Gastrocnemius medialis (tissue), 4 donors: Measurements from ENCODE around the gene GTF2A2. TPM values are rescaled to one million over a fixed set of nuclear protein-coding genes. Genes with fewer than 3 reads are reported as not detected.
A peak's percentile ranks its signal among the peaks of the same experiment; 100 is the strongest.
"Not testable (repeated sequence)": the region's sequence is repeated elsewhere in the genome, so short reads cannot be mapped to it uniquely, and the experiment has no call there.

Experiments used
- ATAC-seq, 2 donors: fragments of 150-250 bp; one replicate each; pipeline ENCODE4 v1.9.1; 2016
- DNase-seq, 2 donors: peaks; one replicate each; pipeline ENCODE4 v3.0.0-alpha.2; 2019
- H3K27ac ChIP-seq, 4 donors: fragments of 200-600 bp; sonication (generic); 1 replicate in 1 of 4; 2 replicates in 3 of 4; pipeline ENCODE4 v1.5.1; 2016 to 2018; ENCODE audit warnings: mild to moderate bottlenecking in 2 of 4, moderate library complexity in 1 of 4
- H3K27me3 ChIP-seq, 3 donors: fragments of 200-600 bp; sonication (generic) in 2 of 3; 1 replicate in 1 of 3; 2 replicates in 2 of 3; pipeline versions ENCODE4 v1.5.1 to v1.6.0; 2016 to 2019; ENCODE audit warnings: mild to moderate bottlenecking in 1 of 3, moderate library complexity in 1 of 3
- H3K36me3 ChIP-seq, 2 donors: fragments of 200-600 bp; sonication (generic) in 1 of 2; one replicate each; pipeline ENCODE4 v1.5.1; 2017 to 2018
- H3K4me1 ChIP-seq, 2 donors: fragments of 200-600 bp; sonication (generic) in 1 of 2; one replicate each; pipeline ENCODE4 v1.5.1; 2016 to 2017; ENCODE audit warnings: mild to moderate bottlenecking in 2 of 2
- H3K4me3 ChIP-seq, 4 donors: fragments of 200-600 bp; sonication (generic) in 3 of 4; 1 replicate in 1 of 4; 2 replicates in 3 of 4; pipeline ENCODE4 v1.5.1; 2016 to 2019; ENCODE audit warnings: mild to moderate bottlenecking in 2 of 4
- H3K9me3 ChIP-seq, 3 donors: fragments of 200-600 bp; sonication (generic) in 2 of 3; 1 replicate in 1 of 3; 2 replicates in 2 of 3; pipeline ENCODE4 v1.5.1; 2016 to 2019
- POLR2A ChIP-seq, 2 donors: fragments of 450-650 bp; IDR thresholded peaks; one replicate each; pipeline ENCODE4 v1.6.1; 2017; ENCODE audit warnings: antibody characterized with exemption in 2 of 2, mild to moderate bottlenecking in 2 of 2, moderate library complexity in 2 of 2
- in situ Hi-C, 4 donors: fragments of 200-750 bp; cut with MboI; loops; one replicate each; pipeline versions ENCODE4 v1.15.0 to v1.8.0; 2017; ENCODE audit warnings: low sequenced_read_pairs in 4 of 4
- intact Hi-C: fragments of 100-400 bp; cut with DNase I; formaldehyde crosslinking; loops from one replicate; pipeline ENCODE4 v1.15.1; 2023; ENCODE audit warnings: low total_unique reads
- total RNA-seq, 4 donors: library from RNA; depleted of rRNA; stranded (reverse); fragments of >200 nt; gene quantifications; one replicate each; pipeline versions ENCODE4 v1.1.0 to v1.2.3, GENCODE V29; 2016
- TF ChIP-seq, protein P1 (sequence below), 5 experiments: fragments of 450-650 bp in 3 of 5; fragments of 200-600 bp in 2 of 5; sonication (generic) in 2 of 5; IDR thresholded peaks in 4 of 5; conservative IDR thresholded peaks in 1 of 5; 1 replicate in 4 of 5; 2 replicates in 1 of 5; pipeline ENCODE4 v1.5.1; 2016 to 2019; ENCODE audit warnings: antibody characterized with exemption in 5 of 5, mild to moderate bottlenecking in 3 of 5, moderate library complexity in 3 of 5

The GTF2A2 gene
- total RNA-seq, 4 donors from 2014 or later: 37.9 to 86.0 (median 53.5) TPM

DNA sequence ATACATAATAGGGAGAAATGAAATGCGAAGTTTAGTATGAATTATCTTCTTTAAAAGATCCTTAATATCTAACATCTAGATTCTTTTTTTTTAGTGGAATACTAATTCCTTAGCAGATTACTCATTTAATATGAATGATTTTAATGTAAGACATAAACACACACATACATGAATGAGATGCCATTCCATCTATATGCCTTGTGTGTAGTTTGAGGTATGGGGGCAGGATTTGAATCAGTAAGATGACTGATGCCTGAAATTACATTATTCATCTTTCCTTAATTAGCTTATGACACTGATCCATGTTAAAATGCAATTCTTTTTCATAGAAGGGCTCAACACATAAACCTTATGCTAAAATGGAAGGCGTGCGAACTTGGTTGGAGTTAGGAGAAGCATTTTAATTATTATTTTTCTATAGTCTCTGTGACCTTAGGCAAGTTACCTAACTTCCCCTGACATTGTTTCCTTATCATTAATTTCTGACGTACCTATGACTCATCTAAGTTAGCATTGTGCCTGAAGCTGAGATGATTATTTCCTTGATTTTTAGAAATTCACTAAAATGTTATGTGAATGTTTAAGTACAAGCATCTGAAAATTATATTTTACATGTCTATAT is 42.6 kb upstream of the GTF2A2 start:
- intact Hi-C loops: no loop called here
- peaks cover 4 to 14% of the 10 kb centered on the region in 2 donors for H3K4me1 ChIP-seq
- no peak for TF ChIP-seq POLR2A (IDR thresholded peaks at IDR 0.05)
- DNase-seq: no peak
- H3K27me3 ChIP-seq: no peaks in the 10 kb centered on the region
- H3K36me3 ChIP-seq: no peaks in the 10 kb centered on the region
- no peak overlapping the region for H3K27ac ChIP-seq
- H3K9me3 ChIP-seq: no peaks in the 10 kb centered on the region
- no peak for ATAC-seq
- no peak overlapping the region for H3K4me3 ChIP-seq
- in situ Hi-C loops: loop anchor here in 2 of 4 donors (10.0 to 25.0 kb wide), 3 partner anchors 487 to 762 kb away; no protein-coding TSS in a partner anchor

DNA sequence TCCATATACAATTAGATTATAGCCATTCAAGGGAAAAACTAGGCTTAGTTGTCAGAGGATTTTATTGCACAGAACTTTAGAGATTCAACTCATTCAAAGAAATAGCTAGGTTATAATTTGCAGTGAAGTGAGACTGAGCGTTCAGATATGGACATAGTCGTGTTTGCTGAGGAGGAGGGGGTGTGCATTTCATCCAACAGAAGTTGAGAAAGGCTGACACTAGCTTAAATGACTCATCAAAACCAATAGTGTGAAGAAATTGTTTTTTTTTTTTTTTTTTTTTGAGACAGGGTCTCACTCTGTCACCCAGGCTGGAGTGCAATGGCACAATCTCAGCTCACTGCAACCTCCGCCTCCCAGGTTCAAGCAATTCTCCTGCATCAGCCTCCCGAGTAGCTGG is 40.8 kb upstream of the GTF2A2 start:
- intact Hi-C loops, H3K4me3 ChIP-seq, H3K9me3 ChIP-seq, H3K27ac ChIP-seq, H3K36me3 ChIP-seq, H3K27me3 ChIP-seq, H3K4me1 ChIP-seq, ATAC-seq, DNase-seq: not testable (repeated sequence)
- in situ Hi-C loops: loop anchor here in 2 of 4 donors (10.0 to 25.0 kb wide), 2 partner anchors 627 to 764 kb away; no protein-coding TSS in a partner anchor

DNA sequence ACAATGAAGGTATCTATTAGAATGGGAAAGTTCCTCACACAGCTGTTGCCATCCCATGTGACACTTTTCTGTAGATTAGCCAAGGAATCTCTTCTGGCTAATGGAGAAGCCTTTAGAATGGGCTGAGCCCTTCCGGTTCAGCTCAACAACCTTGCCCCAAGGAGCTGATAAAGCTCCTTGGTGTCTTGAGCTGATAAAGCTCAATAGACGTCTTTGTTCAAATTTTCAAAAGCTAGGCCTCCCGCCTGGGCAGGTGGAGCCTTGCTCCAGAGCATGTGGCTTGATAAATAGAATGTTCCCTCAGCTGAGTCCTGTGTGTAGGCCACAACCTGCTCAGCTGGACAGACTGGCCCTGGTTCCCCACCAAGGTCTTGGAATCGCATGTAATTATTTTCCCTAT is 39.0 kb upstream of the GTF2A2 start:
- intact Hi-C loops: no loop called here
- Histone ChIP-seq H3K27me3 (no peaks in the 10 kb centered on the region), H3K27ac (no peak overlapping the region), H3K4me3 (no peak overlapping the region), H3K36me3 (no peaks in the 10 kb centered on the region), H3K4me1 (no peaks in the 10 kb centered on the region), H3K9me3 (no peaks in the 10 kb centered on the region)
- TF ChIP-seq POLR2A (IDR thresholded peaks at IDR 0.05): no peak
- ATAC-seq (no peak), DNase-seq (no peak)
- in situ Hi-C loops: loop anchor here in 2 of 4 donors (10.0 to 25.0 kb wide), 2 partner anchors 628 to 766 kb away; no protein-coding TSS in a partner anchor

DNA sequence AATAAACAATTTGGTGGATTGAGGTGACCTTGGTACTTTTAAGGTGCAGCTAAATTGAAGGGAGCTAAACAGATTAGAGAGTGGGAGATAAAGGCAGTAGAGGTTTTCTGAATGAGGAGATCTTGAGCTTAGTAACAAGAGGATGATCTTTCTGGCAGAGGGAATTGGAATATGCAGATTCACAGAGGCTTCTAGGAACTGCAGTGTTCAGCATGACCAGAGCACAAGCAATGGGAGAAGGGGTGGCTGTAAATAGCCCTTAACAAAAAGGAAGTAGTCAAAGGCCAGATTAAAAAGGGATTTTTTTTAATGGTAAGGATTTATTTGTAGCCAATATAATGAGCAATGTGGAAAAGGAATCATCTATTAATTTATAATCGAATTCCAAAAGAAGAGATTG is 37.5 kb upstream of the GTF2A2 start:
- Histone ChIP-seq H3K36me3 (no peaks in the 10 kb centered on the region), H3K27ac (no peak overlapping the region), H3K27me3 (no peaks in the 10 kb centered on the region), H3K9me3 (no peaks in the 10 kb centered on the region), H3K4me1 (peaks cover 0 to 10% of the 10 kb centered on the region in 2 donors), H3K4me3 (no peak overlapping the region)
- DNase-seq (no peak), ATAC-seq (no peak)
- TF ChIP-seq, protein P1, sequence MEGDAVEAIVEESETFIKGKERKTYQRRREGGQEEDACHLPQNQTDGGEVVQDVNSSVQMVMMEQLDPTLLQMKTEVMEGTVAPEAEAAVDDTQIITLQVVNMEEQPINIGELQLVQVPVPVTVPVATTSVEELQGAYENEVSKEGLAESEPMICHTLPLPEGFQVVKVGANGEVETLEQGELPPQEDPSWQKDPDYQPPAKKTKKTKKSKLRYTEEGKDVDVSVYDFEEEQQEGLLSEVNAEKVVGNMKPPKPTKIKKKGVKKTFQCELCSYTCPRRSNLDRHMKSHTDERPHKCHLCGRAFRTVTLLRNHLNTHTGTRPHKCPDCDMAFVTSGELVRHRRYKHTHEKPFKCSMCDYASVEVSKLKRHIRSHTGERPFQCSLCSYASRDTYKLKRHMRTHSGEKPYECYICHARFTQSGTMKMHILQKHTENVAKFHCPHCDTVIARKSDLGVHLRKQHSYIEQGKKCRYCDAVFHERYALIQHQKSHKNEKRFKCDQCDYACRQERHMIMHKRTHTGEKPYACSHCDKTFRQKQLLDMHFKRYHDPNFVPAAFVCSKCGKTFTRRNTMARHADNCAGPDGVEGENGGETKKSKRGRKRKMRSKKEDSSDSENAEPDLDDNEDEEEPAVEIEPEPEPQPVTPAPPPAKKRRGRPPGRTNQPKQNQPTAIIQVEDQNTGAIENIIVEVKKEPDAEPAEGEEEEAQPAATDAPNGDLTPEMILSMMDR (IDR thresholded peaks at IDR 0.05 in 4 of 5, conservative IDR thresholded peaks at IDR 0.05 in 1 of 5): no peak
- no peak for TF ChIP-seq POLR2A (IDR thresholded peaks at IDR 0.05)
- intact Hi-C loops: no loop called here
- in situ Hi-C loops: loop anchor here in 2 of 4 donors (10.0 to 25.0 kb wide), 2 partner anchors 630 to 768 kb away; no protein-coding TSS in a partner anchor

DNA sequence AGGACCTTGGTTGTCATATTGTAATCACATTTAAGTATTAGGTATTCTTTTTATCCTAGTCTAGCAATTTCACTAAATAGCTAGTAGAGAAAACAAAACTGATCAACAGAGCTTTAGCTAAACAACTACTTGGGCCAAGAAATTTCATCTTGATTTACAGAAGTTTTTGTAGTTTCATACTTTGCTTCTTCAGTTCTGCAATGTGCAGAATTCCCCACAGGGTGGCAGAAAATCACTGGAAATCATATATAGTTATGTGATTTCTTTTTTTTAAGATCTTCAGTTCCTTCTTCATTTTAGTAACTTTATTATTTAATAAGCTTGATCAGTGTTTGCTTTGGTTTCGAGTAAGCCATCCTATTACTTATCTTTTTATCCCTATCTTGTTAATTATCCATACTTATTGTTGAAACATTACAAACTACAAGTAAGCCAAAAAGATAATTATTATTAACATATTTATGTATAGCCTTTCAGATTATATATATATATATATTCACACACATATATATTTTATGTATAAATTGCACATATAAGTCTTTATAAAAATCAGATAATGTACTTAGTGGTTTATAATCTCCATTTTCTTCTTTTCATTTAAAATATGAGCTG is 34.0 kb upstream of the GTF2A2 start:
- H3K27ac ChIP-seq: peak overlapping the region in 3 of 4 donors; percentile 97 to 100 (median 99)
- ATAC-seq (no peak), DNase-seq (no peak)
- H3K4me1 ChIP-seq: peaks cover 19 to 30% of the 10 kb centered on the region in 2 donors
- in situ Hi-C loops (loop anchor here in 2 of 4 donors (10.0 to 25.0 kb wide), 2 partner anchors 634 to 771 kb away; no protein-coding TSS in a partner anchor), intact Hi-C loops (loop anchor here (1.0 kb wide), 1 partner anchor 34 kb away; no protein-coding TSS in a partner anchor)
- no peaks in the 10 kb centered on the region for H3K9me3 ChIP-seq
- TF ChIP-seq, protein P1 (IDR thresholded peaks at IDR 0.05 in 4 of 5, conservative IDR thresholded peaks at IDR 0.05 in 1 of 5): peak; percentile 29 to 72 (median 68)
- TF ChIP-seq POLR2A (IDR thresholded peaks at IDR 0.05): no peak
- H3K27me3 ChIP-seq: no peaks in the 10 kb centered on the region
- no peak overlapping the region for H3K4me3 ChIP-seq
- H3K36me3 ChIP-seq: no peaks in the 10 kb centered on the region
